ENCODE data around the gene DCP1A.

The DCP1A gene

GRCh38 chr3:53248161-53248560, 99.2 kb downstream of the DCP1A start:
- DNase-seq (ENCODE audit: low read depth in 2 of 2, low spot score in 1 of 2): no peak

GRCh38 chr3:53247619-53248018, 99.7 kb downstream of the DCP1A start:
- DNase-seq (ENCODE audit: low read depth in 2 of 2, low spot score in 1 of 2): no peak

- DNase-seq (ENCODE audit: low read depth in 2 of 2, low spot score in 1 of 2): no peak
Observed at GRCh38 chr3:53244271-53244670, 103.1 kb downstream of the DCP1A start.

GRCh38 chr3:53243785-53244184, 103.6 kb downstream of the DCP1A start:
- no peak for DNase-seq (ENCODE audit: low read depth in 2 of 2, low spot score in 1 of 2)

GRCh38 chr3:53243165-53243564, 104.2 kb downstream of the DCP1A start:
- no peak for DNase-seq (ENCODE audit: low read depth in 2 of 2, low spot score in 1 of 2)

- DNase-seq (ENCODE audit: low read depth in 2 of 2, low spot score in 1 of 2): no peak
Observed at GRCh38 chr3:53242642-53243041, 104.7 kb downstream of the DCP1A start.

GRCh38 chr3:53242155-53242554, 105.2 kb downstream of the DCP1A start:
- DNase-seq (ENCODE audit: low read depth in 2 of 2, low spot score in 1 of 2): no peak

GRCh38 chr3:53240989-53241972, 106.1 kb downstream of the DCP1A start:
- no peak for DNase-seq (ENCODE audit: low read depth in 2 of 2, low spot score in 1 of 2)

- DNase-seq (ENCODE audit: low read depth in 2 of 2, low spot score in 1 of 2): no peak
Observed at GRCh38 chr3:53239800-53240199, 107.5 kb downstream of the DCP1A start.

GRCh38 chr3:53238886-53239285, 108.5 kb downstream of the DCP1A start:
- no peak for DNase-seq (ENCODE audit: low read depth in 2 of 2, low spot score in 1 of 2)

GRCh38 chr3:53238051-53238850, 109.1 kb downstream of the DCP1A start:
- DNase-seq (ENCODE audit: low read depth in 2 of 2, low spot score in 1 of 2): no peak

GRCh38 chr3:53236112-53236841, 111.1 kb downstream of the DCP1A start:
- DNase-seq (ENCODE audit: low read depth in 2 of 2, low spot score in 1 of 2): no peak

GRCh38 chr3:53235545-53235944, 111.8 kb downstream of the DCP1A start:
- DNase-seq (ENCODE audit: low read depth in 2 of 2, low spot score in 1 of 2): no peak

- DNase-seq (ENCODE audit: low read depth in 2 of 2, low spot score in 1 of 2): no peak
Observed at GRCh38 chr3:53234841-53235232, 112.5 kb downstream of the DCP1A start.

GRCh38 chr3:53234130-53234840, 113.1 kb downstream of the DCP1A start:
- DNase-seq (ENCODE audit: low read depth in 2 of 2, low spot score in 1 of 2): no peak
